SKM-1 (cell line): ENCODE results near the gene WWP2.

Experiments used
- DNase-seq: peaks from one replicate; lab custom pipeline; 2025; ENCODE audit not compliant: unreplicated experiment; lab: John Stamatoyannopoulos, UW

The WWP2 gene

DNA sequence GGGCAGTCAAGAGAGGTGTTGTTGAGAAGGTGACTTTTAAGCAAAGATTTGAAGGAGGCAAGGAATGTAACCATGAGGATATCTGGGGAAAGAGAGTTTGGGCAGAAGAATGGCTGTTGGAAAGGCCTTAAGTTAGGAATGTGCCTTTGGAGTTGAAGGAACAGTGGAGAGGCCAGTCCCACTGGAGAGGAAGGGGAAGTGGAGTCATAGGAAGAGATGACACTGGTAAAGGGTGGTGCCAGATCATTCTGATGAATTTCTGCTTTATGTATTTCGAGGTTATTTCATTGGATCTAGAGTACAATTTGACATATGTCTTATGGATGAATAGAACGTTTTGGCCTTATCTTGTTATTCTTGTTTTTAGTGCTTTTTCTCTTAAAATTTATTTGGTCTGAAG is 93.5 kb downstream of the WWP2 start:
- no peak for DNase-seq

DNA sequence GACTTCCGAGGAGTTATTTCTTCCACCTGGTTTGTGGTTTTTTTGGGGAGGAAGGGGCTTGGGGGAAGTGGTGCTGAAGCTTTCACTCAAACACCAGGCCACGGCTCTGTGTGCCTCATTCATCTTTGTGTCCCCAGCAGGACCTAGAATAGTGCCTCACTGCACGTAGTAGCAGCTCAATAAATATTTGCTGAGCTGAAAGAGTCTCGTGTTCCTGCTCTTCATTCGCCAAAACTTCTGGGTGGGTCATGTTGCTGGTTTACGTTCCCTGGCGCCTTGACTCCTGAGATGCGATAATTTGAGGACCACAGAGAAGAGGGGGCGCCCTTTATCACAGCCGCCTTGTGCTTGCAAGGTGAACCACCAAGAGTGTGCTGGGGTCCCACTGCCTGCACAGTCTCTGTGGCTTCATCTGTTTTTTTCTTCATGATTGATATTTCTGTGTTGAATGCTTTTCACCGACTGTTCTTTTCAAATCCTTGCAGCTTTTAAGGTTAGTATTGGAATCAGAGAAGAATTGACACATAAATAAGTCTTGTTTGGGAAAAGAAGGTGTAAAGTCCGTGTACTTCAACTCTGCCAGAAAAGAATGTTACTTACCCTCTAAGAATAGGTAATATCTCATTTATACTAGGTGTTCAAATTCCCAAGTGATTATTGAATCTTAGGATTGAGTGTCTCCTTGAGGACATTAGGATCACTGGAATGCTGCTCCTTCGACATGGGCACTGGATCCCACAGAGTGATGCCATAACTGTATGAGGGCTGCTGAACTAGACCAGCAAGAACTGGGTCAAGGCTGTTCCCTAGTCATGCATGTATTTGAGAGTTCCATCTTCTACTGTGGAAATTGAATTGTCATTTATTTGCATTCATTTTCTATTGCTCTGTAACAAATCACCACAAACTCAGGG is 96.3 kb downstream of the WWP2 start:
- DNase-seq: no peak

DNA sequence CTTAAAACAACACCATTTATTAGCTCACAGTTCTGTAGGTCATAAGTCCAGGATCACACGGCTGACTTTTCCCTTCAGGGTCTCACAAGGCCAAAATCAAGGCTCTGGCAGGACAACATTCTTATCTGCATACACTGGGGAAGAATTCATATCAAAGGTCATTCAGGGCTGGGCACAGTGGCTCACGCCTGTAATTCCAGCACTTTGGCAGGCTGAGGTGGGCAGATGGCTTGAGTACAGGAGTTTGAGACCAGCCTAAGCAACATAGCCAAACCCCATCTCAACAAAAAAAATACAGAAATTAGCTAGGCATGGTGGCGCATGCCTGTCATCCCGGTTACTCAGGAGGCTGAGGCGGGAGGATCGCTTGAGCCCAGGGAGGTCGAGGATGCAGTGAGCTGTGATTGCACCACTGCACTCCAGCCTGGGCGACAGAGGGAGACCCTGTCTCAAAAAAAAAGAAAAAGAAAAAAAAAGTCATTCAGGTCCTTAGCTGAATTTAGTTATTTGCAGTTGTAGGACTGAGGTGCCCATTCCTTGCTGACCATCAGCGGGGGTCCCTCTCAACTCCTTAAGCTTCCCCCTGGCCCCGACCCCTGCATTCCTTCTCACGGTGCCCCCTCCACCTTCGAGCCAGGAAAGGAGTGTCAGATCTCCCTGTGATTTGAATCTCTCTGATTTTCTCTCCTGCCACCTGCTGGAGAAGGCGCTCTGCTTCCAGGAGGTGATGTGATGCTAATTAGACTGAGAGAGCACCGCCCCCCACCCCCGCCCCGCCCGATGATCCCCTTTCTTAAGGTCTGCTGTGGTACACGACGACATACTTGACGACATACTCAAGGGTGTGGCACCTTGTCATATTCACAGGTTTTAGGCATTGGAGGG is 97.2 kb downstream of the WWP2 start:
- no peak for DNase-seq

DNA sequence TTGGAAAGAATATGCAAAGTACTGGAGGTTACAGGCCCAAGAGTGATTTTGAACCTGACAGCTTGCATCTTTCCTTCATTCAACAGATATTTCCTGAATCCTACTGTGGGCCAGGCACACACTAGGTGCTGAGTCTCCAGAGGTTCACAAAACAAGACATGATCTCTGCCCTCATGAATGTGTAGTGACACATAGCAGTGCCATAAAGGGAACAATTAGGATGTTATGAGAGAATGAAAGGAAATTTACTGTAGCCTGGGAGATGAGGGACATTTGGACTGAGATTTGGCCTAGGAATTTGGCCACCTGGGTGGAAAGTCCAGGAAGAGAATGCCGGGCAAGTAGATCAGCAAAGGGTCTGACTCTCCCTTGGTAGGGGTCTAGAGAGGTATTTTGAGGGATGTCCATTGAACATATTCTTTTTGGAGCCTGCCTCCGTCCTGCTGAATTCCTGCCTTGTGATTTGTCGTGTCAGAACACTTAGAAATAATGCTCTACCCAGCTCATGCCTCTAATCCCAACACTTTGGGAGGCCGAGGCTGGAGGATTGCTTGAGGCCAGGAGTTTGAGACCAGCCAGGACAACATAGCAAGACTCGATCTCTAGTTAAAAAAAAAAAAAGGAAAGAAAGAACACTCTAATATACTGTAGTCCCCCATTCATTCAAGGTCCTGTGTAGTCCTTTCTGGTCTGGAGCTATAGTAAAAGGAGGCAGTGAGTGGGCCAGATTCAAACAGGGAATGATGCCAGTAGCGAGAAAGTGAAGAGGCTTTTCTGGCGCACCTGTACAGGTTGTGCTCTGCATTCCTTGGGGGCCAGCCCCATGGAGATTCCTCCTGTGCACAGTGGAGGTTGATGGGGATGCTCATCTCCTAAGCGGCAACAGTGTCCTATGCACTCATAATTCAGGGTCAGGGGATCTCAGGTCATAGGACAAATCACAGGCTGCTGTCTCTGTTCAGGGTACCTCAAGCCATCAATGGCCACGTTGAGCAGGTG is 98.4 kb downstream of the WWP2 start:
- DNase-seq: no peak

DNA sequence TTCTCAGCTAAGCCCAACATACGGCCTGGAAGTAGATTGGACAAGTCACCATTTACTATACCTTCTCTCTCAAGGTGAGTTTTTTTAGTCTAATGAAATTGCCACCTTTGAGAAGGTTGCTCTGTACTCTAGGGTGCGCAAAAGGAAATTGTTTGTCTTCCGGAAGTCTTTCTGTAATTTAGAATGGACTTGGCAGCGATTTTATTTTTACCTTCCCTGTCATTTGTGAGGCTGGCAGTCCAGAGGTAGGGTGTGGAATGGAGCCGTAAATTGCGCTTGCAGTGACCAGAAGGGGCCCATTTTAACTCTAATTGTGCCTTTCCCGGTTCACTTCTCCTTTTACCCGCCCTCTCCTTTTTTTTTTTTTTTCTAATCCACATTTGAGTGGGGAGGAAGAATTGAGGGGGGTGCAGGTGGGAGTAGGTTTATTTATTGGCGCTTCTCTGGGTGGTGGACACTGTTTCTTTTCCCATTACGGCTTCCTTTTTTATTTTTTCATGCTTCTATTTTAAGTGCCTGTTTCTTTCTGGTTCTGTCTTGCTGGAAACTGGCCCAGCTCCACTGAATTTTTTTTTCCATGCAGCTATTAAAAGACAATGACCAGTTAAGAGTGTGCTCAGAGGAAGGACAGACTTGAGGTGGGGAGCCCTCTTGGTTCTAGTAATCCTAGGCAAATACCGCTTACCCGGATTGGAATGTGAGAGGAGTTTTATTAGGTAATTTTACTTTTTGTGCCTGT is 99.3 kb downstream of the WWP2 start:
- DNase-seq: no peak

DNA sequence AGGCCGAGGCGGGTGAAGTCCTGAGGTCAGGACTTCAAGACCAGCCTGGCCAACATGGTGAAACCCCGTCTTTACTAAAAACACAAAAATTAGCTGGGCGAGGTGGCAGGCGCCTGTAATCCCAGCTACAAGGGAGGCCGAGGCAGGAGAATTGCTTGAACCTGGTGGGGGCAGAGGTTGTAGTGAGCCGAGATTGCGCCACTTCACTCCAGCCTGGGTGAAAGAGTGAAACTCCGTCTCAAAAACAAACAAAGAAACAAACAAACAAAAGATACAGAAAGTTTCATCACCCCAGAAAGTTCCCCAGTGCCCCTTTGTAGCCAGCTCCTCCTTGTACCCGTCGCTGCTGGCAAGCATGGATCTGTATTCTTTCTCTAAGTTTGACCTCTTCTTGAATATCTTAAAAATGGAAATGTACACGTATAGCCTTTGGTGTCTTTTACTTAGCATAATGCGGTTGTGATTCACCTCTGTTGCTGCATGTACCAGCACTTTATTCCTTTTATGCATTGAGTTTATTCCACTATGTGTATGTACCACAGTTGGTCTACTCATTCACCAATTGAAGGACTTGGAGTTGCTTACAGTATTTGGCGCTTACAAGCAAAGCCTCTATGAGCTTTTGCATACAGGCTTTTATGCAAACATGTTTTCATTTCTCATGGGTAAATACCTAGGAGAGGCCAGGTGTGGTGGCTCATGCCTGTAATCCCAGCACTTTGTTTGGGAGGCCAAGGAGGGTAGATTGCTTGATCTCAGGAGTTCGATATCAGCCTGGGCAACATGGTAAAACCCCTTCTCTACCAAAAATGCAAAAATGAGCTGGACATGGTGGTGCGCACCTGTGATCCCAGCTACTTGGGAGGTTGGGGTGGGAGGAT is 101.5 kb downstream of the WWP2 start:
- no peak for DNase-seq

DNA sequence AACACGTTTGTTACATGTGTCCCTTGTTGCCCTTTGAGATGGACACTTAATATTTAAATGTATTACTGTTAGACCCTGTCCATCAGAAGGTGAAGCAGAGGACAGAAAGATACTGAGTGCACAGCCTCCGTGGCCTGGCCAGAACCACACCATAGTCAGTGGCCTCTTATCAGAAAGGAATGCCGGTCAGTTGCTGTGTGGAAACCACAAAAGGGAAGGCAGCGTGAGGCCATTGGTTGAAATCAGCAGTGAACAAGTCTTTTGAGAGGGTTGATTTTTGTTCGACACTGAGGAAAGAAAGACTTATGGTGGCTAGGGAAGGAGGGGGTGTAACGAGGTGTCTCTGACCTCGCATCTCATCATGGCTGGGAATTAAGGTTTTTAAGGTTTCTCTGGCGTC is 103.6 kb downstream of the WWP2 start:
- no peak for DNase-seq

DNA sequence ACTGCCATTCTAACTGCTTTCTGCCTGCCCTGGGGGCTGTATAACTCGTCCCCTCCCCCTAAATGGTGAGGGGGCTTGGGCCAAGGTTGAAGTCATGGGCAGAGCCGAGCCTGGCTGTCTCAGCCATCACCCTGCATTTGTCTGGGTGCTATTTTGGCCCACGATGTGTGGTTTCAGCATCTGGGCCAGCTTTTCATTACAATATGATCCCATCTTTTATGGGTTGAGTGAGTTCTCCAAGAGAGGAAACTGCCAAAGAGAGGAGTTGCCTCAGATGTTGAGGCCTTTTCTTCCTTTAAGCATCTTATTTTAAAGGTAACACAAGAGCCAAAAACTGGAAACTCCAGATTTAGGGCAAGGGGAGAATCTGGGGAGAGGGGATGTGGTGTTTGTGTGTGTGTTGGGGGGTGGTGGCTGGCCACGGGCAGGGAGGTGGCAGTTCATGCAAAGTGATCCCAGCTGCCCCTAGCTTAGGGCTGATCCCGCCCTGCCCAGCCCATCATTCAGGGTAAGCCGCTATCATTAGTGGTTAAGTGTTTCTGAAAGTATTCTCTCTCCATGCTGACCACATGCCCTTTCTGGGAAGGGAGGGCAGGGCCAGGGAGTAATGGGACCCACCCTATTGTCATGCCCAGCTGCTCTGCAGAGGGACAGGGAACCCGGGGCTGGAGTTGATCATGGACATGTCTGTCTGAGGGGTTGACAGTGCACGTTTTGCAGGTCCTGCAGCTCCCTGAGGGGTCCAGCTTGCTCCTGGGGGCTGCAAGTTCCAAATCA is 105.8 kb downstream of the WWP2 start:
- no peak for DNase-seq

DNA sequence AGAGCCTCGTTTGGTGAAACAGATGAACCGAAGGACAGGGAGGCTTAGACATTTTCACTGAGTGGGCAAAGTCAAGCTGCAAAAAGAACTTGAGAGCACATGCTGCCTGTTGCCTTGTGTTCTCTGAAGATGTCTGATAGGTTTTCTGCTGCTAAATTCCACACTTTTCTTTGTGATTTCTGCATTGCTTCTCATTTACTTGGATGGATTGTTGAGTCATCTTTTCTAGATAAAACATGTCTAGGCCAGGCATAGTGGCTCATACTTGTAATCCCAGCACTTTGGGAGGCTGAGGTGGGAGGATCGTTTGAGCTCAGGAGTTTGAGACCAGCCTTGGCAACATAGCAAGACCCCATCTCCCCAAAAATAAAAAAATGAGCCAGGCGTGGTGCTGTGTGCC is 108.6 kb downstream of the WWP2 start:
- no peak for DNase-seq

DNA sequence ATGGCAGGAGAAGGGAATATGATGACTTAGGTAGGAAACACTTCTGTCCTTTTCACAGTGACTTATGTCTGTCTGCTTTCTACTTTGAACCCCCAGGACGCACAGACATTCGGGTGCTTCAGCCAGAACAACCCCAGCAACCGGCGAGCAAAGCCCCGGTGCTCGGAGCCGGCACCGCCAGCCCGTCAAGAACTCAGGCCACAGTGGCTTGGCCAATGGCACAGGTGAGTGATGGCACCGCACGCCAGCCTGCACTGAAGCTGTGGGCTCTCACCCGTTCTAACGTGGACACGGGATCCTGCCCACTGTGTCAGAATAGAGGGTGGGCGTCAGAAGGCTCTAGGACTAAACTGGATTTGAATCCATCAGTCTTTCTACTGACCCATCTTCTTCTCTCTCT is 109.6 kb downstream of the WWP2 start:
- DNase-seq: no peak

DNA sequence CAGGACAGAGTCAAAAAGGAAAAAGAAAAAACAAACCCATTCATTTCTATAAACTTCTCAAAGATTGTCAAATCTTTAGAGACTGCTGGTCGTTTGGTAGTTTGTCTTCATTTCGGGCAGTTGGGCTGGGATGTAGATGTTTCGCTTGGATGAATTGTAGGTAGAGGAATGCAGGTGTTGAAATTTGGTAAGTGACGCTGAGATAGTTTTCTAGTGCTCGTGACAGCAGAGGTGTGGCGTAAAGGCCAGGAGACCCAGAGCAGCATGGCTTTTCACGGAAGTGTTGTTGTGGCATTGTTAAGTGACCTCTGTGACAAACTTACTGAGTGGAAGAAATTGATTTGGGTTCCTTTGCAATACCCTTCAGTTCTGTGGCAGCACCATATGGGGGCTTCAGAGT is 110.8 kb downstream of the WWP2 start:
- DNase-seq: no peak

DNA sequence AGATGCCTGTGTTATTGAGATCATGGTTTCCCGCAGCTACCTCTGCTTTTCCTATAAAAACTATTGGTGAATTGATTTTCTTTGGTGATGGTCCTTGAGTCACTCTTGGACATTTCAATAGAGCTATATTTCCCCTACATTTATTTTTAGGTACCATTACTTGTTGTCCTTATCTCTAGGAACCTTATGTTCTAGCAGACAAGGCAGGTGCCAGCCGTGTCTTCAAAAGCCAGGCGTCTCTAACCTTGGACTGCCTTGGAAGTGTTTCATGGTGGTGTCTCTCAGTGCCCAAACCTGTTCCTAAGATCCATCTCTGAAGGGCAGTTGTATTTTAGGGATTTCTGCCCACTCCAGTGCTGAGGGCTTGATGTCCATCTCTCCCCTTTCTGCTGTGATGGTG is 111.7 kb downstream of the WWP2 start:
- no peak for DNase-seq

DNA sequence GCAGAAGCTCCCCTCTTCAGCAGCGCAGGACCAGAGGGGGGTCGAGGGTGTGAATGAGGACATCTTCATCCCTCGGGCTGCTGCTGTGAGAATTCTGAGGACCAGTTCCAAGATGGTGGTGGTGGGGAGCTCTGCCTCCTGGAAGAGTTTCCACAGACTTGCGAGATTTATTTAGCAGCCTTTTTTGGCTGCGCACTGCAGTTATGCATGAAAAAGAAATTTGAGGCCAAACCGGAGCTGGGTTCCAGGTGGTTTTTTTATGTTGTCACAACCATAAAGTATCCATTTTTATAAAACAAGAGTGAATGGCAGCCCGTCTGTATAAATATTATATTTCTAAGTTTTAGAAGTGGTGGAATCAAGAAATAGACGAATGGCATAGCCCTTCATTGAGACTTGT is 112.1 kb downstream of the WWP2 start:
- DNase-seq: no peak

DNA sequence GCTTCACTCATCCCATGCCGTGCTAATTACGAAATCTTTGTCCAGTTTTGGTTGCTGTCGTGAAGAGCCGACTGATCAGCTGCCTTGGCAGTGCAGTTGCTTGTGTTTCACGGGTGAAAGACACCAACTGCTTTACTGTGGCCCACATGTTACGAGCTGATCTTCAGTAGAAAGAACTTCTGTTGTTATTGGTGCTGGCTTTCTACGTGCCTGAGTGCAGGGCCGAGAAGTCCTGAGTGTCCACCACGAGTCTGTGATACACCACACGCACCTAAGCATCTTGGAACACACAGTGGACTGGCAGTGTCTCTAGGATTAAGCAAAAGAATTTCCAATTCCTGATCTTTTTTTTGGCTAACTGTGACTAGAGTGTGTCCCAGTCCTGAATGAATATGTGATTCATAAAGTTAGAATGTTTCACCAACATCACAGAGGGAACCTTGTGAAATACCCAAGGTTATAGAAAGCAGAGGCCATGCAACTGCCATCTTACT is 118.6 kb downstream of the WWP2 start:
- DNase-seq: no peak

DNA sequence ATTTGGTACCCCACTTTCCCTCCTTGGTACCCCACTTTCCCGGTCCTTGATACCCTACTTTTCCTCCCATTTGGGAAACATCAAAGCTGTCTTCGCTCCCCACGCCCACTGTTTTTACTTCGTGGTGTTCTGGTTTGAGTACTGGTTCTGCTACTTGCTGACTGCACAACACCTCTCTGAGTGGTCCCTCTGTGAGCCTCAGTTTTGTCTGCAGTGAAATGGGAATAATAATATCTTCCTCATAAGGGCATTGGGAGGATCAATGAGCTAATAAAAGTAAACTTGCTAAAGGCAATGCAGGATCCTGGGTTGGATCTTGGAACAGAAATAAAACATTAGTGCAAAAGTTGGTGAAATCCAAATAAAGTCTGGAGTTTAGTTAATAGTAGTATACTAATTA is 119.0 kb downstream of the WWP2 start:
- DNase-seq: no peak

DNA sequence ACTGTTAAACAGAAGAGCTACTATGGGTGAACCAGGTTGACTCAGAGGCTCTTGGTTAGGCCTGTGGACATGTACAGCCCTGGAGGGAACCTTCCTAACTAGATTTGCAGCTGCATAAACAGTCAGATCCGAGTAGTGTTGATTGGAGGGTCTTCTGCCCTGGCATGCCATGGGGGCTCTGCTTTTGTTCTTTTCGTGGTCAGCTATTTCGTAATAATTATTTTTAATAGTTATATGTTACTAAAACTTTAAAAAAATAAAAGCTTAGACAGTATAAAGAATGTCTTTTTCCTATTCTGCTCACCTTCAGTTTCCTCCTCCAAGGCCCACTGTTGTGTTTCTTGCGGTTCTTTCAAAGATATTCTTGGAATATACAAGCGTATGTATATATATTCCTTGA is 121.6 kb downstream of the WWP2 start:
- DNase-seq: no peak

DNA sequence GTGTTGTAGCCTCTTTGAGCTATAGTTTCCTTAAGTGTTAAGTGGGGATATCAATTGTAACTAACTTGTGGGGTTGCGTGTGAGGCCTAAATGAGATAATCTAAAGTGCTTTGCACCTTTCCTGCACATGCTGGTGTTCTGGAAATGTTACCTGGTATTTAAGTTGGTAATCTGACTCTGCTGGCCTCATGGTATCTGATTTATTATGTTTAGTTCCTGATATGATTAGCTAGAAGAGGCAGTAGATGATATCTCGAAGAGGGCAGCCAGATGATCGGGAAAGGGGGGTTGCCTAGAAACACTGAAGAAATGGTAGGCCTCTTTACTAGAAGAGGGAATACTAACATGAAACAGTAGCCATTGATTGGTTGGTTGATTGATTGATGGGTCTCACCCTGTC is 123.6 kb downstream of the WWP2 start:
- DNase-seq: no peak

DNA sequence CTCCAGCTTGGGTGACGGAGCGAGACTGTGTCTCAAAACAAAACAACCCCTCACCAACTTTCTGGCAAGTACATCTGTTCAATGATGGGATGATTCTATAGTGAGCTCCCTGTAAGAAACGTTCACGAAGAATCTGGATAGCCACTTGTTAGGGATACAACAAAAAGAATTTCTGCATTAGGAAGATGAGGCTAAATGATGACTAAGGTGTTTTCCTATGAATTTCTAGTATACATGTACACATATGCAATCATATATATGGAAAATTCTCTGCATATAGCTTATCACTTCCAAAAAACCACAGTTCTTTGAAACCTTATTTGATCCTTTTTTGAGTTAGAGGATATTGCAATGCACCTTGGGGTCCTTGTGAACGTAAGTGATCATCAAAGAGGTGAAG is 124.6 kb downstream of the WWP2 start:
- no peak for DNase-seq
